HG02852 (cell line): ENCODE data around the gene MTLN.
"Not testable (repeated sequence)": the region's sequence is repeated elsewhere in the genome, so short reads cannot be mapped to it uniquely, and the experiment has no call there.

Experiments used
- ATAC-seq: cut with Tn5 transposase; IDR thresholded peaks from one replicate; pipeline ENCODE4 v1.9.1; 2021; ENCODE audit warnings: mild to moderate bottlenecking, moderate library complexity; ENCODE audit not compliant: unreplicated experiment

Gene MTLN, protein sequence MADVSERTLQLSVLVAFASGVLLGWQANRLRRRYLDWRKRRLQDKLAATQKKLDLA

DNA sequence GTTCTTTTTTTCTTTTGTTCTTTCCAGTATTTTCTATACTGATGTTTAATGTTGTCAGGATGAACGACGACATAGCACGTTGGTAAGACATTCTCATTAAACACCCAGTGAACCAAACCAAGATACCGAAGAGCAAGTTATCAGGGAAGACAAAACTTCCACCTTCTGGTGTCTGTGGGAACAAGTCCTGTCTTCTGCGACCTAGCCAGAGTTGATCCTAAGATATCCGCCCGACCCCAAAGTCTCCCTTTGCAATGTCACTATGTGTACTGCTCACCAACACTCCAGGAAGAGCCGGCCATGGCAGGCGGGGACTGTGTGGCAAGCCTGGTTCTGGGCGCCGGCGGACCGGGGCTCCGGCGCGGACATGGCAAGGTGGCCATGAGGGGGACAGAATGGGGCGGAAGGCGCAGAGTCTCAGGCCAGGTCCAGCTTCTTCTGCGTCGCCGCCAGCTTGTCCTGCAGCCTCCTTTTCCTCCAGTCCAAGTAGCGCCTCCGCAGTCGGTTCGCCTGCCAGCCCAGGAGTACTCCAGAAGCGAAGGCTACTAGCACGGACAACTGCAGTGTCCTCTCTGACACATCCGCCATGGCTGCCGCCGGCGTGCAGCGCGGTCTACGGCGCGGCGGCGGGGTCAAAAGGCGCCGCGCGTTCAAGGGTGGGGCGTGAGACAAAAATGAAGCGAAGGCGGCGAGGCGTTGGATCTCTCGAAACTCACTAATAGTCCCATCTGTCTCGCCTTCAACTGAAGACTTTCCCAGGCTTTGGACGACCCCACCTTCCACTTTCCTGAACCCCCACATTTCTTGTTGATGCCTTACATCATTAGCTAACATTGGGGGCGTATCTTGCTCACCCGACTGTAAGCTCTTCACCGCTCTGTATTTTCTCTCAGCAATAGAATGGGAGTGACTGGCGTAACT is at the start of gene MTLN:
Gene MTLN (minus strand): TSS at position 610 of the 921 bp plus-strand sequence. CDS start 22 bp downstream, at position 588.
- peak; percentile 81 for ATAC-seq

DNA sequence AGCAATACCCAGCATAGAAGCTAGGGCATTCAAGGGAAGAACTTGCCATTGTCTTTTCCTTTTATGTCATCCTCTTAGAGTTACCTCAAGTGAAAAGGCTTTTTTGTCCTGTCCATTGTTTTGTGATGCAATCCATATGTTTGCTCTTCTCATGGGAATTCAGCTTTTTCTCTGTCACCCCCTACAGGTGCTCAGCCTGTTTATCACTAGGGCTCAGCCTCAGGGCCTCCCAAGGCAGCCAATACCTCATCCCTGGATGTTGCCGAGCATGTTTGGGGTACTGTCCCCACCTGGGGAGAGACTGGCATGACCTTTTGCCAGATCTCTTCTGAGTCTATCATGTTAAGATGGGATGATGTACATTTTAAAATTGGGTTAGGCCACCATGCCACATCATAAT is 49.6 kb upstream of the MTLN start:
- ATAC-seq: not testable (repeated sequence)

DNA sequence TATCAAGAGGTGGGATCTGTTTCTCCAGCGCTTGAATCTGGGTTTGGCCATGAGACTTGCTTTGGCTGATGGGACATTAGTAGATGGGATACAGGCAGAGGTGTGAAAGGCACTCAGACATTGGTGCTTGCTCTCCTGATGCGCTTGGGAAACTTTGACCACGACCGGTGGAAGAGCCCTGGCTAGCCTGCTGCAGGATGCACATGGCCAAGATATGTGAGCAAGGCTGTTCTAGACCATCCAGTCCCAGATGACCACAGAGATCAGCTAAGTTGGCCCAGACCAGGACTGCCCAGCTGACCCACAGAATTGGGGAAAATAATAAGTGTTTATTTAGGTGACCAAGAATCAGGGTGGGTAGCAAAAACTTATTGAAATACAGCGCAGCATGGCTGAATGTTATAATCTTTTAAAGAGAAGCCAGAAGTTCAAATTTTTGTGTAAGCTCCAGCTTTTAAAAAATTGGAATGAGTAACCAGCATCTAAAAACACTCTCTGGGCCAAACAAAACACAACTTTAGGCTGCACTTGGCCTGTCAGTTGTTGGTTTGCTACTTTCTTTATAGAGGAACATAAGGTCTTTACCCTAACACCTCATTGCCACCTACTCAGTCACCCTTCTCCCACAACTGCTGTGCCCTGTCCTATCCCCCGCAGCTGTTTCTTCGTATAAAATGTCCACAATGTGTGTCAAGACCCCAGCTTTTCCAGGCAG is 35.9 kb upstream of the MTLN start:
- not testable (repeated sequence) for ATAC-seq

DNA sequence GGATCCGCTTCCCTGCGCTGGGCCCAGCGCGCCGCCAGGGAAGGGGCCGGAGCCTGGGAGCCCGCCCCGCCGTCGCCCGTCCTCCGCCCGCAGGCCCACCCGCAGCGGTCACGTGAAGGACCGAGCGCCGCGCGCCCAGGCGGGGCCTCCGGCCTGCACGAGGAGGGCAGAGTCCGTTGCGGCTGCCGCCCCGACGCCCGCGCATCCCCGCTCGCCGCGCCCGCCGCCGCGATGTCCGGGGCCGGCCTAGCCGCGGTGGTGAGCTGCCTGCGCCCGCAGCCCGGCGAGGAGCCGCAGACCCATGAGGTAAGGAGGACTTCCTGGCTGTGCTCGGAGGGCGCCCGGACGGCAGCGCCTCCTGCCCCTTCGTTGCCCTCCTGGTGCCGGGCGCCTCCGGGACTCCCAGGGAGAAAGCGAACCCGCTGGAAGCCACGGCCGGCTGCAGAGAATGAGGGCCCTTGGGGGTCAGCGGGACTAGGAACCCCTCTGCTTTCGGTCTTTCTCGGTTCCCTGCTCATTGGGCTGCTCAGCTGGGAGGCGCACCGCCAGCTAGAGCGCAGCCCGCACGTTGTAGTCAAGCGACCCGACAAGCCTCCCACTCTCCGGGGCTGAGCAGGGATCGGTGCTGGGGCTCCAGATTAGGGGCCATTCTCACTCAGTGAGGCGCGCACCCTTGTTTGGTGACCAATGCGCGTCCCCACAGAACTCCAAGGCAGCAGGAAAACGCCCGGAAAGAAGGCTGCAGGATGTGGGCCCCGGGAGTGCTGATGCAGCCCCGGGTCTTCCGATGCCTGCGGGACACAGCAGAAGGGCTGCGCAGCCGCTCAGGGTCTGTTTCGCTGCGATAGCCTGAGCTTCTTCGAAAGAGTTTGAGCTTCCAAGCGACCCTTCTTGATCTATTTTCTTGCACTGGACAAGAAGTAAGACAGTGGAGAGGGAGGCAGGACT is 33.4 kb upstream of the MTLN start:
- ATAC-seq: not testable (repeated sequence)

DNA sequence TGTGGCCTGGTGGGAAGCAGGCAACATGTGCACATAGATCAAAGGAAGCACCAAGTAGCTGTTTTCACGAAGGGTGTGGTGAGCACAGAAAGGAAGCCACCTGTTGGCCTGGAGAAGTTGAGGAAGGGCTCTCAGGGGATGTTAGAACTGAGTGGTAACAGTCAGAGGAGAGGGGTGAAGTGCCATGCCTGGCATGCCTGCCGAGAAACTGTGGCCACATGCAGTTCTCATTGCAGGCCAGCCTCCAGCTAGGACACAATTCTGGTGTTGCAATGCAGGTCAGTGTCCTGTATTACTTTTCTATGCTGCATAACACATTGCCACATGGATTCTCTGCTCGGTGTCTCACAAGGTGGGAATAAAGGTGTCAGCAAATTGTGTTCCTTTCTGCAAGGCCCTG is 30.9 kb upstream of the MTLN start:
- not testable (repeated sequence) for ATAC-seq

DNA sequence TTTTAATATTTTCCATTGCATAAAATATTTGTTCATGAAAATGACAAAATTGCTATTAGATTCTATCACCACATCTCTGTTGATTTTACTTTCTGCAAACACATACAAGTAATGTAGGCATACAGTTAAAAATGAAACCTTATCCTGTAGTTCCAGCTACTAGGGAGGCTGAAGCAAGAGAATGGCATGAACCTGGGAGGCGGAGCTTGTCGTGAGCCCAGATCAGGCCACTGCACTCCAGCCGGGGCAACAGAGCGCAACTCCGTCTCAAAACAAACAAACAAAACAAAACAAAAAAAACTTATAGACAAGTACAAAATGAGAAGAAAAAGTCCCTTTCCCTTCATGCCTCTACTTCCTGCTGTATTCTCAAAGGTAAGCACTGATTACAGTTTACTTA is 22.2 kb upstream of the MTLN start:
- ATAC-seq: not testable (repeated sequence)

DNA sequence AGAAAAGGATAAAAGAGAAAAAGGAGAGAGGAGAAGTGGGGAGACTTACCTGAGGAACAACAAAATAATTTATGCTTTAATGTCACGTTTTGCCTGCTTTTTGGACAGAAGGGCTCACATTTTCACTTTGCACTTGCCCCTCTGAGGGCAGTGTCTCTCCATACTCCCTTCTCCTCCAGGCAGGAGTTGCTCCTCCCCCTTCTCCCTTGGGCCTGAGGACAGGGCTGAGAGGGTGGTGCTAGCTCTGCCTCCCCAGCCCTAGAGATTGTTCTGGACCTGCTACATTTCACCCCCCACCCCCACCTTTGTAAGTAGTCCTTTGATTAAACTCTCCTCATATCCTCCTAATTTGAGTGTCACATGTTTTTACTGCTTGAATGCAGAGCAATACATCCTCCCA is 17.5 kb upstream of the MTLN start:
- not testable (repeated sequence) for ATAC-seq

DNA sequence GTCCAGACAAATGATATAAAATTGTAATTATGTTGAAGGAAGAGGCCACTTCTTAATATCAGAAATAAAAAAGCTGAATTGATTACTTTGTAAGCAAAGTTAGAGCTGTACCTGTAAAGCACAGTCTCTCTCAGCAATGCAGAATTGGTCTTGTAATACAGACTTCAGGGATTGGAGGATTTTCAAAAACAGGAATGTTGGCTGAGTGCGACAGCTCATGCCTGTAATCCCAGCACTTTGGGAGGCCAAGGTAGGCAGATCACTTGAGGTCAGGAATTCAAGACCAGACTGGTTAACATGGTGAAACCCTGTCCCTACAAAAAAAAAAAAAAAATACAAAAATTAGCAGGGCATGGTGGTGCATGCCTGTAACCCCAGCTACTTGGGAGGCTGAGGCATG is 10.3 kb upstream of the MTLN start:
- ATAC-seq: not testable (repeated sequence)

DNA sequence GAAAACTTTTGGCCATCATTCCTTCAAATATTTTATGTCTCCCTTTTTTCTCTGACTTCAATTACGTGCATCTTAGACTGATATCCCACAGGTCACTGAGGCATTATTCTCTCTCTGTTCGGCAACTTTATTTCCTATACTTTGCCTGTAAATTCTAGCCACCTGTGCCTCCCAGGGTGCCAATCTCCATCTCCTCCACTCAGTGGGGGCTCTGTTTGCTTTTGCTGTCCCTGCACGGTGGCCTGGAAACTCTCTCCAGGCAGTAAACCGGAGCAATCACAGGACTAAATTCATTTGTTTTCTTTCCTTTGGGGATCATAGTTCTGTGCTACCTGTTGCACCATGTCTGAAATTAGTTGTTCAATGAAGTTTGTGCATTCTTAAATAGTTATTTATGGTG is 9.6 kb upstream of the MTLN start:
- ATAC-seq: no peak

DNA sequence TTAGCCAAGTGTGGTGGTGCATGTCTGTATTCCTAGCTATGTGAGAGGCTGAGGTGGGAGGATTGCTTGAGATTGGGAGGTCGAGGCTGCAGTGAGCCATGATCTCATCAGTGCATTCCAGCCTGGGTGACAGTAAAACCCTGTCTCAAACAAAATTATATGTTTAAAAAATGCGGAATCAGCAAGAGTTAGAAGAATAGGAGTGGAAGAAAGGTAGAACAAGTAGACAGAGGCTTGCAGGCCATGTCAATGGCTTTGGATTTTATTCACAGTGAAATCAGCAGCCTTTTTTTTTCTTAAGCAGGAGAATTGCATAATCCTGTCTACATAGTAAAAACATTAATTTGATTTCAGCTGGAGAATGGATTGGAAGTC is 7.8 kb upstream of the MTLN start:
- no peak for ATAC-seq

DNA sequence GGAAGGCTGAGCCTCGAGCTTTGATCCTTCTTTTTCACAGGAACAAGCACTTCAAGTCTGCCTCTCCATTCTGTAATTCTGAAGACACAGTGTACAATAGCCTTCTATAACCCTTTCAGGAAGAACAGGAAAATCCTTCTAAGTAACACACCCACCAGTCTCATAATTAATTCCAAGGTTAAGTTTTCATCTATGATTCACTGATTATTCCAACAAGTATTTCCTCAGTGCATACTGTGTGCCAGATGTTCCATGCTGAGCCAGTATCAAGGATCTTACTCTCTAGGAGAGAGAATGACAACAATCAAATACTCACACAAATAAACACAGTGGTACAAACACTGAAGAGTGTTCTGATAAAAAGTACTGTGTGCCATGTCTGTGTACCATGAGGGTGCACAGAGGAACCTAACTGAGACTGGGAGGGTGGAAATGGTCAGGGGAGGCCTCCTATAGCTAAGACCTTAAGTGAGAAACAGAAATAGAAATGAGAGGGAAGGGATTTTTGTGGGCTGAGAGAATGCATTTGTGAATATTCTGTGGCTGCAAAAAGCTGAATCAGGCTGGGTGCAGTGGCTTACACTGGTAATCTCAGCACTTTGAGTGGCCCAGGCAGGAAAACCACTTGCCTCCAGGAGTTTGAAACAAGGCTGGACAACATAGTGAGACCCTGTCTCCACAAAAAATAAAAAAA is 7.3 kb upstream of the MTLN start:
- ATAC-seq: no peak

DNA sequence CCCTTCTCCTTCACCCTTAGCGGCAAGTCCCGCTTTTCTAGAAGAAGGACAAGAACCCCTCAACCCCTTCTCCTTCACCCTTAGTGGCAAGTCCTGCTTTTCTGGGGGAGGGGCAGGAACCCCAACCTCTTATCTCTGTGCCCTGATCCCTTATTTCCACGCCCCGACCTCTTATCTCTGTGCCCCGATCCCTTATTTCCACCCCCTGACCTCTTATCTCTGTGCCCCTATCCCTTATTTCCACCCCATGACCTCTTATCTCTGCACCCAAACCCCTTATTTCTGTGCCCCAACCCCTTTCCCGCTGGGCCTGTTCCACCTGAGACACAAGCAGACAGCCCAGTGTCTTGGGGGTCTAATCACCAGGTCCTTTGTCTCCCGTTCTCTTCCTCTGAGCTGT is 6.5 kb upstream of the MTLN start:
- not testable (repeated sequence) for ATAC-seq

DNA sequence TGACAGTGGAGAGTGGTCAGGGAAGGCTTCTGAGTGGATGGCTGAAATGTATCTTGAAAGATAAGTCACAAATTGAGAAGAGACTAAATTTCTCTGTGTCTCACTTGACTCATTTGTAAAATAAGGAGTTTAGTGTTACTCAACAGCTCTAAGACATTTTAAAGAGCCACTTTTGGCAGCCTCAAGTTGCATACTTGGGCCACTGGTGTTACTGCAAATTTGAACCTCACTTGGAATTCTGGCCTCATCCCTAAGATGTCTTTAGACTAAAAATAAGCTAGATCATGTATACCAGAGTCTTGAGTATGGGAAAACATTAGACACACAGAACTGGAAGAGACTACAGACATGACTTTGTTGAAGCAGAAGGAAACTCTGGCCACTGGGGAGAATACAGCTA is 4.5 kb upstream of the MTLN start:
- ATAC-seq: no peak

DNA sequence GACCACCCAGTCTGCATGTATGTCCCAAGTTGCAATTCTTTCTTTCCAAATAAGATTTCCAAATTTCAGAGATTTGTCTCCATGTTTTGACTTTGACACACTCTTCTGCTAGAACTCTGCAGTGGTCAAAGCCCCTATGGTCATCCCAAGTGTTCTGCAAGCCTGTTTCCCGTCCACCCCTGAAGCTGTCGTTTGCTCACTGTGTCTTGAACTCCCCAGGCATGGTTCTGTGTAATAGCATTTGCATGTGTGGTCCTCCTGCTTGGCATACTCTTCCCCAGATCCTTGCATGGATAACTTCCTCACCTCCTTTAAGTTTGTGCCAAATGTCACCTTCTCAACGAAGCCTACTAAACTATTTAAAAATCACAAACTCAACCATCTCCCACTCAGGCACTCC is 3.9 kb upstream of the MTLN start:
- ATAC-seq: no peak

DNA sequence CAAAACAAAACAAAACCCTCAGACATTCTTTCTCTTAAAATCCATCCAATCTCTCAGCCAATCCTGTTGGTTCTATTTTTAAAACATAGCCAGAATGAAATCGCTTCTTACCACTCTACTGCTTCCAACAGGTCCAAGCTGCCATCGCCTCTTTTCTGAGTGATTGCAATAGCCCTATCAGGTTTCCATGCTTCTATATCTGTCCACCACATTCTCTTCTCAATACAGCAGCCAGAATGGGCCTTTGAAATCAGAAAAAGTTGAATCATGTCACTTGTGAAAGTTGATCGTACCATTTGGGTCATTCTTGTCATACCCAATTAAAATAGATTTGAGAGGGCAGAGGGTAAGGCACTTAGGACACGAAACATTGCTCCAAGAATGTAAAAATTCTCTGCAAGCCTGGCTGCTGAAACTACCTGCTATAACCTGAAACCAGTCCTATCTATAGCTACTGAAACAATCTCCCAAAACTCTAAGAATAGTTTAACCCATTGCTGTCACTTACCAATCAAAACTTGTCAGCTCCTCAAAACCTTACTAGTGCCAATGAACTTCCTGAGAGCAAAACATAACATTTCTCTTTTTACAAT is 3.3 kb upstream of the MTLN start:
- ATAC-seq: no peak

DNA sequence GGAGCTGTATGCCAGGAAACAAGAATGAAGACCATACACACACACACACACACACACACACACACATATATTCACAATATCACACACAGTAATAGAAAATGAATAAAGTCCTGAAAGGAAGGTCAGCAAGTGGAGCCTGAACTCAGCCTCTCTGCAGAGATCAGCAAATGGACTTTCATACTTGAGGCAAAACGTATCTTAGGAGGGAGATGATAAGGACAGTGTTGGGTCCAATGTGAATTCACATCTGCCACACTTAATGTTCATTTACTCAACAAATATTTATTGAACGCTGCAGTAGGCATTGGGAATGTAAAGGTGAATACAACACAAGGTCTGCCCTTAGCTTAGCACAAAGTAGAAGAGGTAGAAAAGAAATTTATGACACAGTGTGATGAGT is 2.7 kb upstream of the MTLN start:
- no peak for ATAC-seq

DNA sequence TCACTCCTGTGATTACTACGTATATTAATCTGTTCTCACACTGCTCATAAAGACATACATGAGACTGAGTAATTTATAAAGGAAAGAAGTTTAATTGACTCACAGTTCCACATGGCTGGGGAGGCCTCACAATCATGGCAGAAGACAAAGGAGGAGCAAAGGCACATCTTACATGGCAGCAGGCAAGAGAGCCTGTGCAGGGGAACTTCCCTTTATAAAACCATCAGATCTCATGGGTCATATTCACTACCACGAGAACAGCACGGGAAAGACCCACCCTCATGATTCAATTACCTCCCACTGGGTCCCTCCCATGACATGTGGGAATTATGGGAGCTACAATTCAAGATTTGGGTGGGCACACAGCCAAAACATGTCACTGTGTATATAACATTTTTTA is 1.2 kb upstream of the MTLN start:
- ATAC-seq: not testable (repeated sequence)

DNA sequence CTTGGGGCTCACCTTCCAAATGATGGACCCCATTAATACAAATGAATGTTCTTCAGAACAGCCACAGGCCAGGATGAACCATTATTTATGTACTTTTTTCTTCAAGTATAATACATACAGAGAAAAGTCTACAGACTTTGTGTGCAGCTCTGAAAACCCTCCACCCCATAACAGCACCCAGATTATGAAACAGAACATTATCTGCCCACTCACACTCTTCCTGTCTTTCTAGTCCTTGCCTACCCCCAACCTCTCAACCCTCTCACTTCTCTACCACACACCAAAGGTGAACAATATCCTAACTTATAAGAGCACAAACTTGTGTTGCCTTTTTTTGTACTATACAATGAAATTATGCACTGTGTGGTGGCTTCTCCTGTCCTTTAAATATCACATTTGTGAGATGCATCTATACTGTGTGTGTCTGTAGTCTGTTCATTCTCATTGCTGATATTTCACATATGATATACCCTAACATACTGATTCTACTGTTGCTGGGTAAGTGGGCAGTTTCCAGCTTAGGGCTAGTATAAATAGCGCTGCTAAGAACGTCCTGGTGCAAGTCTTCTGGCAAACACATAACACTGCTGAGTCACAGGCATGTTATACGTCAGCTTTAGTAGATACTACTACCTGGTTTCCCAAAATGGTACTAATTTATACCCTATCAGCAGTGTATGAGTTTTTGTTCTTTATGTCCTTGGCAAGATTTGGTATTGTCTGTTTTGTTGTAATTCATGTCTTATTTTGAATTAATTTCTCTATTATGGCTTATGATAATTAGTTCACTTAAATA is 6.5 kb downstream of the MTLN start:
- no peak for ATAC-seq
